Vagina (tissue), 2 donors: ENCODE results near the gene ABCA9. TPM values are rescaled to one million over a fixed set of nuclear protein-coding genes. Genes with fewer than 3 reads are reported as not detected.

Experiments used
- DNase-seq, 2 donors: peaks; one replicate each; pipeline ENCODE4 v3.0.0-alpha.2; 2017; ENCODE audit errors: extremely low spot score in 2 of 2
- H3K27ac ChIP-seq: fragments of 200-600 bp; sonication (generic); one replicate; pipeline ENCODE4 v1.5.1; 2019
- H3K27me3 ChIP-seq: fragments of 200-600 bp; sonication (generic); one replicate; pipeline ENCODE4 v1.5.1; 2019
- H3K36me3 ChIP-seq, 2 donors: fragments of 200-600 bp; sonication (generic); one replicate each; pipeline ENCODE4 v1.5.1; 2017 to 2019
- H3K4me1 ChIP-seq: fragments of 200-600 bp; sonication (generic); one replicate; pipeline ENCODE4 v1.5.1; 2019
- H3K4me3 ChIP-seq, 2 donors: fragments of 200-600 bp; sonication (generic); 1 replicate in 1 of 2; 2 replicates in 1 of 2; pipeline ENCODE4 v1.5.1; 2016 to 2019
- H3K9me3 ChIP-seq: fragments of 200-600 bp; sonication (generic); one replicate; pipeline ENCODE4 v1.5.1; 2019
- CTCF ChIP-seq, 3 experiments: fragments of 450-650 bp in 2 of 3; fragments of 200-600 bp in 1 of 3; sonication (generic) in 1 of 3; IDR thresholded peaks; one replicate each; pipeline ENCODE4 v1.5.1; 2017 to 2019; ENCODE audit warnings: antibody characterized with exemption in 3 of 3, mild to moderate bottlenecking in 2 of 3, moderate library complexity in 2 of 3
- POLR2A ChIP-seq, 2 donors: fragments of 450-650 bp; IDR thresholded peaks; one replicate each; pipeline ENCODE4 v1.6.1; 2017; ENCODE audit warnings: antibody characterized with exemption in 2 of 2, mild to moderate bottlenecking in 2 of 2, moderate library complexity in 2 of 2
- POLR2AphosphoS5 ChIP-seq, 2 donors: sonication (generic); formaldehyde crosslinking; IDR thresholded peaks; one replicate each; pipeline ENCODE4 v1.9.0; 2017; ENCODE audit warnings: antibody characterized with exemption in 2 of 2, mild to moderate bottlenecking in 2 of 2, low read depth in 1 of 2; ENCODE audit not compliant: insufficient read depth in 1 of 2
- intact Hi-C: fragments of 100-400 bp; cut with DNase I; formaldehyde crosslinking; loops from one replicate; pipeline ENCODE4 v1.15.1; 2023
- microRNA-seq: library from miRNA; unstranded; fragments of <30 nt; microRNA quantifications from one replicate; pipeline ENCODE4, GENCODE V29; 2017; ENCODE audit warnings: borderline number of aligned reads, borderline replicate concordance
- small RNA-seq: library from RNA; depleted of rRNA; stranded (forward); fragments of <200 nt; gene quantifications from one replicate; pipeline ENCODE3, GENCODE V24; 2016
- total RNA-seq: library from RNA; depleted of rRNA; stranded (reverse); fragments of >200 nt; gene quantifications from one replicate; pipeline ENCODE4 v1.2.3, GENCODE V29; 2016

The ABCA9 gene
- total RNA-seq, 1 donor from 2014 or later, result 71.2 TPM

GRCh38 chr17:68924793-68925720 lies 135.7 kb downstream of the ABCA9 start:
- DNase-seq, result no peak
- Histone ChIP-seq H3K4me1 (no peaks in the 10 kb centered on the region), H3K27me3 (no peaks in the 10 kb centered on the region), H3K36me3 (no peaks in the 10 kb centered on the region), H3K4me3 (no peak overlapping the region), H3K9me3 (no peaks in the 10 kb centered on the region), H3K27ac (no peak overlapping the region)
- intact Hi-C loops, result no loop called here
- no peak for TF ChIP-seq CTCF (IDR thresholded peaks at IDR 0.05)
- TF ChIP-seq POLR2AphosphoS5 (IDR thresholded peaks at IDR 0.05; ENCODE audit: insufficient read depth in 1 of 2, low read depth in 1 of 2), result no peak
- TF ChIP-seq POLR2A (IDR thresholded peaks at IDR 0.05), result no peak

Small RNAs within 50 kb of the gene (microRNA-seq; reads per million reads assigned to microRNA genes)
- gene MIR4524A, result not detected
- gene MIR4524B, result not detected

Small RNAs within 50 kb of the gene (small RNA-seq; reads per million reads assigned to genes)
- not detected for gene MIR4524B

Other genes starting within 250 kb of the ABCA9 start
- gene ABCA8, start 105.5 kb downstream of the ABCA9 start, total RNA-seq, result 75.9 TPM
- 73.2 TPM for gene ABCA6, start 81.0 kb upstream of the ABCA9 start, total RNA-seq
- 32.2 TPM for gene ABCA10, start 167.9 kb upstream of the ABCA9 start, total RNA-seq